ENCODE results near the gene ZFHX3. TPM values are rescaled to one million over a fixed set of nuclear protein-coding genes. Genes with fewer than 3 reads are reported as not detected.

ZFHX3 gene
- total and polyA plus RNA-seq, 9 donors = 3.4 to 17.6 (median 11.9) TPM

- no peak for TF ChIP-seq EP300 (IDR thresholded peaks at IDR 0.05)
- no peak for TF ChIP-seq CTCF (IDR thresholded peaks at IDR 0.05)
- no peak for TF ChIP-seq POLR2A (IDR thresholded peaks at IDR 0.05)
Observed at GRCh38 chr16:72992142-72992601, 55.8 kb downstream of the ZFHX3 start.

GRCh38 chr16:72991644-72992043 lies 56.3 kb downstream of the ZFHX3 start:
- H3K27me3 ChIP-seq = no peaks in the 10 kb centered on the region
- DNase-seq = no peak
- no peak overlapping the region for H3K27ac ChIP-seq
- no peaks in the 10 kb centered on the region for H3K36me3 ChIP-seq
- no peak overlapping the region for H3K4me3 ChIP-seq
- no peak for TF ChIP-seq POLR2A (IDR thresholded peaks at IDR 0.05)
- no peak for TF ChIP-seq EP300 (IDR thresholded peaks at IDR 0.05)
- no peak for TF ChIP-seq CTCF (IDR thresholded peaks at IDR 0.05)
- peaks cover 2% of the 10 kb centered on the region for H3K4me1 ChIP-seq (ENCODE audit: insufficient read depth)
- intact Hi-C loops (cut with DNase I) = no loop called here
- H3K9me3 ChIP-seq = no peaks in the 10 kb centered on the region
- 82 to 90% (median 88%) methylated on average over 6 of the region's 6 CpGs for WGBS, 3 donors

More at GRCh38 chr16:72992142-72992601, 55.8 kb downstream of the ZFHX3 start:
- Histone ChIP-seq H3K27ac (no peak overlapping the region), H3K4me3 (no peak overlapping the region), H3K27me3 (no peaks in the 10 kb centered on the region), H3K4me1 (ENCODE audit: insufficient read depth) (peaks cover 2% of the 10 kb centered on the region), H3K9me3 (no peaks in the 10 kb centered on the region), H3K36me3 (no peaks in the 10 kb centered on the region)
- DNase-seq = no peak
- intact Hi-C loops (cut with DNase I) = no loop called here
- WGBS, 3 donors = 69 to 70% (median 69%) methylated on average over 6 of the region's 6 CpGs

GRCh38 chr16:72991211-72991610 lies 56.7 kb downstream of the ZFHX3 start:
- no peaks in the 10 kb centered on the region for H3K9me3 ChIP-seq
- peaks cover 4% of the 10 kb centered on the region for H3K4me1 ChIP-seq (ENCODE audit: insufficient read depth)
- no peak overlapping the region for H3K27ac ChIP-seq
- H3K4me3 ChIP-seq = no peak overlapping the region
- DNase-seq = no peak
- intact Hi-C loops (cut with DNase I) = no loop called here
- no peaks in the 10 kb centered on the region for H3K27me3 ChIP-seq
- TF ChIP-seq POLR2A (IDR thresholded peaks at IDR 0.05) (no peak), EP300 (IDR thresholded peaks at IDR 0.05) (no peak), CTCF (IDR thresholded peaks at IDR 0.05) (no peak)
- no peaks in the 10 kb centered on the region for H3K36me3 ChIP-seq
- WGBS, 3 donors = 84 to 93% (median 90%) methylated on average over 2 of the region's 2 CpGs

- intact Hi-C loops (cut with DNase I) = no loop called here
Observed at GRCh38 chr16:72990571-72990970, 57.4 kb downstream of the ZFHX3 start.

More at GRCh38 chr16:72990571-72990970, 57.4 kb downstream of the ZFHX3 start:
- TF ChIP-seq POLR2A (IDR thresholded peaks at IDR 0.05) (no peak), EP300 (IDR thresholded peaks at IDR 0.05) (no peak), CTCF (IDR thresholded peaks at IDR 0.05) (no peak)
- DNase-seq = no peak
- H3K27me3 ChIP-seq = no peaks in the 10 kb centered on the region
- peaks cover 8% of the 10 kb centered on the region for H3K4me1 ChIP-seq (ENCODE audit: insufficient read depth)
- no peaks in the 10 kb centered on the region for H3K9me3 ChIP-seq
- H3K4me3 ChIP-seq = no peak overlapping the region
- WGBS, 3 donors = 88 to 92% (median 91%) methylated on average over 14 of the region's 14 CpGs
- H3K27ac ChIP-seq = no peak overlapping the region
- H3K36me3 ChIP-seq = no peaks in the 10 kb centered on the region

All from ovary (tissue), 9 donors.